ENCODE data around the gene PLXNC1. TPM values are rescaled to one million over a fixed set of nuclear protein-coding genes. Genes with fewer than 3 reads are reported as not detected.

Gene PLXNC1
- total and polyA plus RNA-seq, 4 donors: 1.7 to 70.0 (median 36.3) TPM

- DNase-seq (no peak), ATAC-seq (ENCODE audit: insufficient read depth, low FRiP score) (no peak)
- Histone ChIP-seq H3K9me3 (ENCODE audit: control insufficient read depth in 4 of 4, insufficient read depth in 3 of 4, low read length in 3 of 4) (no peaks in the 10 kb centered on the region), H3K27me3 (ENCODE audit: control insufficient read depth in 3 of 3, insufficient read depth in 3 of 3, low read length in 2 of 3) (no peaks in the 10 kb centered on the region), H3K4me3 (no peak overlapping the region), H3K36me3 (ENCODE audit: control insufficient read depth in 4 of 4, insufficient read depth in 4 of 4, low read length in 4 of 4) (peaks cover 0 to 11% (median 0%) of the 10 kb centered on the region in 4 donors), H3K4me1 (ENCODE audit: control insufficient read depth in 5 of 5, insufficient read depth in 5 of 5, low read length in 5 of 5) (peaks cover 0 to 33% (median 21%) of the 10 kb centered on the region in 5 donors), H3K27ac (ENCODE audit: low read depth in 1 of 2, low read length in 1 of 2) (no peak overlapping the region), H3K9ac (ENCODE audit: insufficient read depth in 1 of 2, low read length in 2 of 2) (no peak overlapping the region)
- no peak for TF ChIP-seq CTCF (IDR thresholded peaks at IDR 0.05; ENCODE audit: control extremely low read depth, extremely low read depth)
- WGBS, 2 donors: 95 to 98% methylated on average over 8 of the region's 8 CpGs
Measured at GRCh38 chr12:94285943-94286582, 137.7 kb downstream of the PLXNC1 start.

- Histone ChIP-seq H3K4me3 (no peak overlapping the region), H3K4me1 (ENCODE audit: control insufficient read depth in 5 of 5, insufficient read depth in 5 of 5, low read length in 5 of 5) (peaks cover 0 to 33% (median 19%) of the 10 kb centered on the region in 5 donors), H3K9me3 (ENCODE audit: control insufficient read depth in 4 of 4, insufficient read depth in 3 of 4, low read length in 3 of 4) (no peaks in the 10 kb centered on the region), H3K36me3 (ENCODE audit: control insufficient read depth in 4 of 4, insufficient read depth in 4 of 4, low read length in 4 of 4) (peaks cover 0 to 11% (median 0%) of the 10 kb centered on the region in 4 donors), H3K9ac (ENCODE audit: insufficient read depth in 1 of 2, low read length in 2 of 2) (no peak overlapping the region), H3K27ac (ENCODE audit: low read depth in 1 of 2, low read length in 1 of 2) (no peak overlapping the region), H3K27me3 (ENCODE audit: control insufficient read depth in 3 of 3, insufficient read depth in 3 of 3, low read length in 2 of 3) (no peaks in the 10 kb centered on the region)
- DNase-seq: no peak
- WGBS, 2 donors: 91 to 92% methylated on average over 4 of the region's 4 CpGs
- no peak for TF ChIP-seq CTCF (IDR thresholded peaks at IDR 0.05; ENCODE audit: control extremely low read depth, extremely low read depth)
- ATAC-seq (ENCODE audit: insufficient read depth, low FRiP score): no peak
Measured at GRCh38 chr12:94286583-94287244, 138.3 kb downstream of the PLXNC1 start.

- TF ChIP-seq CTCF (IDR thresholded peaks at IDR 0.05; ENCODE audit: control extremely low read depth, extremely low read depth): no peak
- Histone ChIP-seq H3K9ac (ENCODE audit: insufficient read depth in 1 of 2, low read length in 2 of 2) (no peak overlapping the region), H3K27ac (ENCODE audit: low read depth in 1 of 2, low read length in 1 of 2) (no peak overlapping the region), H3K9me3 (ENCODE audit: control insufficient read depth in 4 of 4, insufficient read depth in 3 of 4, low read length in 3 of 4) (no peaks in the 10 kb centered on the region), H3K36me3 (ENCODE audit: control insufficient read depth in 4 of 4, insufficient read depth in 4 of 4, low read length in 4 of 4) (peaks cover 0 to 11% (median 0%) of the 10 kb centered on the region in 4 donors), H3K27me3 (ENCODE audit: control insufficient read depth in 3 of 3, insufficient read depth in 3 of 3, low read length in 2 of 3) (no peaks in the 10 kb centered on the region), H3K4me1 (ENCODE audit: control insufficient read depth in 5 of 5, insufficient read depth in 5 of 5, low read length in 5 of 5) (peaks cover 0 to 30% (median 17%) of the 10 kb centered on the region in 5 donors), H3K4me3 (no peak overlapping the region)
- ATAC-seq (ENCODE audit: insufficient read depth, low FRiP score) (no peak), DNase-seq (no peak)
- 86 to 90% methylated on average over 10 of the region's 10 CpGs for WGBS, 2 donors
Measured at GRCh38 chr12:94287245-94287628, 138.9 kb downstream of the PLXNC1 start.

All from lung (tissue), 12 donors.